IPS-18a (cell line): ENCODE measurements around the gene RASL11B.

ENCODE experiments used
- H3K27ac ChIP-seq: one replicate; pipeline ENCODE4 v1.5.1; 2013; ENCODE audit warnings: low read length
- H3K27me3 ChIP-seq: one replicate; pipeline ENCODE4 v1.6.1; 2013; ENCODE audit warnings: mild to moderate bottlenecking, low read length; ENCODE audit not compliant: control insufficient read depth, insufficient read depth
- H3K36me3 ChIP-seq: one replicate; pipeline ENCODE4 v1.6.1; 2013; ENCODE audit warnings: low read depth, low read length; ENCODE audit not compliant: control insufficient read depth
- H3K4me1 ChIP-seq: one replicate; pipeline ENCODE4 v1.6.1; 2013; ENCODE audit warnings: low read depth, low read length; ENCODE audit not compliant: control insufficient read depth
- H3K4me3 ChIP-seq: one replicate; pipeline ENCODE4 v1.5.1; 2013; ENCODE audit warnings: low read length
- H3K9ac ChIP-seq: one replicate; pipeline ENCODE4 v1.6.1; 2013; ENCODE audit warnings: mild to moderate bottlenecking, low read length, moderate library complexity
- H3K9me3 ChIP-seq: one replicate; pipeline ENCODE4 v1.6.1; 2013; ENCODE audit warnings: low read depth, low read length; ENCODE audit not compliant: control insufficient read depth

Gene RASL11B

DNA sequence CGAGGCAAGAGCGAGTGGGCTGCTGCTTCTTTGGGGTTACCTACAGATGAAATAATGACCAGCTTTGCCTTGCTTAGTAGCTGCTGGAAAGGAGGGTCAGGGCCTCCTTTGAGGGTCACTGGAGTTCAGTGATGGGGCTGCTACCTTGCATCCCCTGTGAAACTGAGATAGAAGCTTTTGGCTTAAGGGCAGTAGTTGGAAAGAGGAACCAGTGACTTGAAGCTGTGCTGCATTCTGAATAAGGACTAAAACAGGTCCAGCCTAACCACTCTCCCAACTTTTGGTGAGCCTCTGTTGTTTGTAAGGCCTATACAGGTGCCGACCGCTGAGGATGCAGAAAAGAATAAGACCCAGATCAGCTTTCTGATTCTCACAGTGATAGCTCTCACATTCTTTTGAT lies 41.2 kb downstream of the RASL11B start:
- no peak overlapping the region for H3K4me3 ChIP-seq
- no peak overlapping the region for H3K27ac ChIP-seq
- H3K9ac ChIP-seq: no peak overlapping the region
- H3K27me3 ChIP-seq: no peaks in the 10 kb centered on the region
- H3K4me1 ChIP-seq: no peaks in the 10 kb centered on the region
- no peaks in the 10 kb centered on the region for H3K9me3 ChIP-seq
- H3K36me3 ChIP-seq: no peaks in the 10 kb centered on the region

GRCh38 chr4:52904421-52904820 lies 42.3 kb downstream of the RASL11B start:
- H3K9me3 ChIP-seq: no peaks in the 10 kb centered on the region
- H3K27ac ChIP-seq: no peak overlapping the region
- no peaks in the 10 kb centered on the region for H3K27me3 ChIP-seq
- peaks cover 6% of the 10 kb centered on the region for H3K4me1 ChIP-seq
- no peak overlapping the region for H3K4me3 ChIP-seq
- no peak overlapping the region for H3K9ac ChIP-seq
- H3K36me3 ChIP-seq: no peaks in the 10 kb centered on the region

GRCh38 chr4:52907510-52907909 lies 45.4 kb downstream of the RASL11B start:
- H3K9me3 ChIP-seq: no peaks in the 10 kb centered on the region
- H3K4me1 ChIP-seq: peaks cover 6% of the 10 kb centered on the region
- H3K27ac ChIP-seq: no peak overlapping the region
- no peak overlapping the region for H3K4me3 ChIP-seq
- no peaks in the 10 kb centered on the region for H3K27me3 ChIP-seq
- no peak overlapping the region for H3K9ac ChIP-seq
- no peaks in the 10 kb centered on the region for H3K36me3 ChIP-seq

GRCh38 chr4:52910115-52910514 lies 48.0 kb downstream of the RASL11B start:
- H3K4me1 ChIP-seq: peaks cover 6% of the 10 kb centered on the region
- no peaks in the 10 kb centered on the region for H3K27me3 ChIP-seq
- H3K9ac ChIP-seq: no peak overlapping the region
- no peaks in the 10 kb centered on the region for H3K9me3 ChIP-seq
- no peak overlapping the region for H3K4me3 ChIP-seq
- no peak overlapping the region for H3K27ac ChIP-seq
- no peaks in the 10 kb centered on the region for H3K36me3 ChIP-seq

- Histone ChIP-seq H3K4me1 (peaks cover 6% of the 10 kb centered on the region), H3K9me3 (no peaks in the 10 kb centered on the region), H3K27me3 (no peaks in the 10 kb centered on the region), H3K27ac (no peak overlapping the region), H3K9ac (no peak overlapping the region), H3K36me3 (no peaks in the 10 kb centered on the region), H3K4me3 (no peak overlapping the region)
Observed at GRCh38 chr4:52911684-52912294, 49.7 kb downstream of the RASL11B start.

DNA sequence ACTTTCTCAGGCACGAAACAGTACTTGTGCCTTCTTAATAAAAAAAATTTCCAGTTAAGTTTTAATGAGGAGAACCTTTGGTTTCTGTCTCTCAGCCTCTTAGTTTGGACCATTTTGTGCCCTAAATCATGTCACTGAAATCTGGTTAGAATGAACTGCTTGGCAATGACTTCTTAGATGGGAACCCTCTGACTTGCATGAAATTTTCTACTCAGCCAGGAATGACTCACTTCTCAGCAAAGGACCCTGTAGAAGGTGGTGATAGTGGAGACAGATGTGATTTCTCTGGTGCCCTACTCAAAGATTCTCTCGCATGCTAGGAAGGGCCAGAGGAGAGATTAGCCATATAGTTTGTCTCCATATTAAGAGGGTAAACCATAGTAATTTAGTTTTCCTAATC lies 50.5 kb downstream of the RASL11B start:
- Histone ChIP-seq H3K4me3 (no peak overlapping the region), H3K4me1 (peaks cover 6% of the 10 kb centered on the region), H3K36me3 (no peaks in the 10 kb centered on the region), H3K27me3 (no peaks in the 10 kb centered on the region), H3K9ac (no peak overlapping the region), H3K9me3 (no peaks in the 10 kb centered on the region), H3K27ac (no peak overlapping the region)

DNA sequence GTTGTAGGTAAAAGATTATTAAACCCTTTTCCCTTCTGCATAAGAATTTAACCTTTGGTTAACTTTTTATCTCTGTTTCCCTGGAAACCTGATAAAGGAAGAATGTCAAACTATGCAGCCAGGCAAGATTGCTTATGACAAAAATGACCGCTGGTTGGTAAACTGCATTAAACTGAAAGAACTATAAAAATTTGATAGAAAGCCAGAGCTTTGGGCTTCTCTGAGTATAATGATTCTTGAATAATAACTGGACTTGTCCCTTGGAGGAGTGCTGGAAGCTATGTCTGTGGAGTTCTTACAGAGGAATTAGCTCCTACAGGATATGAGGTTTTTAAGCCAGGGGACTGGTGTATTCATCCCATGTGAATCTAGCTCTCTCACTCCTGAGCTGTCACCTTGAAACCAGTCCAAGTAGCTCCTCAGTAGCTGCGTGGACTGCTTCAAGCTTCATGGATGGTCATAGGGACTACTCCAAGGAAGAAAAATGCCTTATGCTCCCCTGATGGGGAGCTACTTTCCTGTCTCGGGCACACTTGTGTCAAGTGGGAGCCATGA lies 52.0 kb downstream of the RASL11B start:
- H3K27me3 ChIP-seq: no peaks in the 10 kb centered on the region
- no peaks in the 10 kb centered on the region for H3K9me3 ChIP-seq
- H3K4me1 ChIP-seq: peaks cover 6% of the 10 kb centered on the region
- H3K27ac ChIP-seq: no peak overlapping the region
- H3K4me3 ChIP-seq: no peak overlapping the region
- no peaks in the 10 kb centered on the region for H3K36me3 ChIP-seq
- H3K9ac ChIP-seq: no peak overlapping the region

DNA sequence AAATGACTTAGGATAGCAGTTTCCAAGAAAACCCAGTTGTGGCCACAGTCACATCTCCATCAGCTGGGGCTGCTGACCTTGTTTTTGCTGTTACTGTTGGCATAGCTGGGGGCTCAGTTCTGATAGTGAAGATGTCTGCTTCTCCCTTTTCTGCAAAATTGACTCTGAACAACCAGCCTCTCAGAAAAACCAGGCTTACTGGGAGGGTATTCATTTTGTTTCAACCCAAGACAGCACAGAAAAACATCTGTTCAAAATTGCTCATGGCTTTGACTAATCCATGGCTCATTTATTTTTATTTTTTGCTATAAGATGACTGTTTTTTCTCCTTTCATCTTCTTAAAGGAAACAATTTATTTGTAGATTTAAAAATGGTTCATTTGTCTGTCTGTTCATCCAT lies 53.1 kb downstream of the RASL11B start:
- no peaks in the 10 kb centered on the region for H3K27me3 ChIP-seq
- no peaks in the 10 kb centered on the region for H3K9me3 ChIP-seq
- H3K4me3 ChIP-seq: no peak overlapping the region
- H3K36me3 ChIP-seq: no peaks in the 10 kb centered on the region
- H3K27ac ChIP-seq: no peak overlapping the region
- peaks cover 3% of the 10 kb centered on the region for H3K4me1 ChIP-seq
- no peak overlapping the region for H3K9ac ChIP-seq

GRCh38 chr4:52915730-52916300 lies 53.7 kb downstream of the RASL11B start:
- H3K4me1 ChIP-seq: peaks cover 3% of the 10 kb centered on the region
- H3K27ac ChIP-seq: no peak overlapping the region
- no peak overlapping the region for H3K4me3 ChIP-seq
- H3K9ac ChIP-seq: no peak overlapping the region
- H3K36me3 ChIP-seq: no peaks in the 10 kb centered on the region
- H3K9me3 ChIP-seq: no peaks in the 10 kb centered on the region
- H3K27me3 ChIP-seq: no peaks in the 10 kb centered on the region
